Right renal cortex interstitium (tissue), 3 donors: ENCODE results near the gene MAFF. TPM values are rescaled to one million over a fixed set of nuclear protein-coding genes. Genes with fewer than 3 reads are reported as not detected.
"Not testable (repeated sequence)": the region's sequence is repeated elsewhere in the genome, so short reads cannot be mapped to it uniquely, and the experiment has no call there.

Experiments
- DNase-seq, 3 donors: peaks; one replicate each; pipeline ENCODE4 v3.0.0-alpha.2; 2013; ENCODE audit warnings: low read depth in 3 of 3, low spot score in 2 of 3
- polyA plus RNA-seq, 3 donors: library from polyadenylated mRNA; unstranded; fragments of 120-200 nt; gene quantifications; one replicate each; pipeline ENCODE4 v1.2.1, GENCODE V29; 2013; ENCODE audit not compliant: insufficient read length in 3 of 3

MAFF gene
- polyA plus RNA-seq, 3 donors: 2.3 to 2.5 (median 2.5) TPM

DNA sequence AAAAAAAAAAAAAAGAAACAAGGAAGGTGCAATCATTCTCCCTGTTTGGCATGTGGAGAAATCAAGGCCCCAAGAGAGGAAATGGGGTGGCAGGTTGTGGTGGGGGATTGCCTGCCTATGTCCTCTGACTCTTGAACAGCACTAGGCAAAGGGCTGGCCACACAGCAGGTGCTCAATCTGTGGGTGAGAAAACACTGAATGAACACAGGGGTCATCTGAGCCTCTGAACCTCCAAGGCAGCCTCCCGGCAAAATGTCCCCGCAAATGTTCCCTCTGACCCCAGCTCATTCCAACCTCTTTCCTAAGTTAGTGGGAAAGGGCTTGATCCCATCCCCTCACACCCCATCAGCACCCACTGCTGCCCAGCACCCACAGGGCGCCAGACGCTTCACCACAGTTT lies 24.8 kb upstream of the MAFF start:
- DNase-seq: no peak

DNA sequence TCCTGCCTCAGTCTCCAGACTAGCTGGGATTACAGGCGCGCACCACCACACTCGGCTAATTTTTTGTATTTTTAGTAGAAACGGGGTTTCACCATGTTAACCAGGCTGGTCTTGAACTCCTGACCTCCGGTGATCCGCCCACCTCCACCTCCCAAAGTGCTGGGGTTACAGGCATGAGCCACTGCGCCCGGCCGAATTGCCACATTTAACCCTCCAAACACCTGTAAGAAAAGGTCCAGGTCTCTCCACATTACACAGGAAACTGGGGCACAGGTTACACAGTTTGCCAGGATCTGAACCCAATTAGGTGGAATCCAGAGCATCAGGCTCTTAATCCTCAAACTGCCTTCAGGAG lies 24.2 kb upstream of the MAFF start:
- DNase-seq: not testable (repeated sequence)

DNA sequence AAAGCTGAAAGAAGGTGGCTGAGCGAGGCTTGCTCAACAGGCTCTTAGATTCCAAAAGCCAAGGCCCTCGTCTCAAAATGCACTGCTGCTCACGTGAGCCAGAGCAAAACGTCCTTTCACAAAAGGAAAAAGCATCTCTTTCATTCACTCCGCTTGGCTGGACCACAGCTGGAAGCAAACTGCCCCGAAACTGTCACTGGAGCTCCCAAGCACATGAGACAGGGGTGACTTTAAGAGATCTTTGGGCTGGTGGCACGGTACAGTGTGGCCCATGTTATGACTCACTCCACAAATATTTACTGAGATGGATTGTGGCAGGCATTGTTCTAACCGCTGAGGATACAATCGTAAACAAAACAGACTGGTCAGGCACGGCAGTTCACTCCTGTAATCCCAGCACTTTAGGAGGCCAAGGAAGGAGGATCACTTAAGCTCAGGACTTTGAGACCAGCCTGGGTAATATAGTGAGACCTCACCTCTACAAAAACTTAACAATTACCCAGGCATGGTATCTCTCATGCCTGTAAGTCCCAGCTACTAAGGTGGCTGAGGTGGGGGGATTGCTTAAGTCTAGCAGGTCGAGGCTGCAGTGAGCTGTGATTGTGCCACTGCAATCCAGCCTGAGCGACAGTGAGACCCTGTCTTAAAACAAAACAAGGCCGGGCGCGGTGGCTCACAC lies 23.7 kb upstream of the MAFF start:
- no peak for DNase-seq

DNA sequence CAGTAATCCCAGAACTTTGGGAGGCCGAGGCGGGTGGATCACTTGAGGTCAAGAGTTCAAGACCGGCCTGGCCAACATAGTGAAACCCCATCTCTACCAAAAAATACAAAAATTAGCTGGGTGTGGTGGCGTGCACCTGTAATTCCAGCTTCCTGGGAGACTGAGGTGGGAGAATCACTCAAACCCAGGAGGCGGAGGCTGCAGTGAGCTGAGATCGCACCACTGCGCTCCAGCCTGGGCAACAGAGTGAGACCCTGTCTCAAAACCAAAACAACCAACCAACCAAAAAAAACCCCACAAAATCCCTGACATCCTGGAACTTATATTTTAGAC lies 23.2 kb upstream of the MAFF start:
- DNase-seq: not testable (repeated sequence)

DNA sequence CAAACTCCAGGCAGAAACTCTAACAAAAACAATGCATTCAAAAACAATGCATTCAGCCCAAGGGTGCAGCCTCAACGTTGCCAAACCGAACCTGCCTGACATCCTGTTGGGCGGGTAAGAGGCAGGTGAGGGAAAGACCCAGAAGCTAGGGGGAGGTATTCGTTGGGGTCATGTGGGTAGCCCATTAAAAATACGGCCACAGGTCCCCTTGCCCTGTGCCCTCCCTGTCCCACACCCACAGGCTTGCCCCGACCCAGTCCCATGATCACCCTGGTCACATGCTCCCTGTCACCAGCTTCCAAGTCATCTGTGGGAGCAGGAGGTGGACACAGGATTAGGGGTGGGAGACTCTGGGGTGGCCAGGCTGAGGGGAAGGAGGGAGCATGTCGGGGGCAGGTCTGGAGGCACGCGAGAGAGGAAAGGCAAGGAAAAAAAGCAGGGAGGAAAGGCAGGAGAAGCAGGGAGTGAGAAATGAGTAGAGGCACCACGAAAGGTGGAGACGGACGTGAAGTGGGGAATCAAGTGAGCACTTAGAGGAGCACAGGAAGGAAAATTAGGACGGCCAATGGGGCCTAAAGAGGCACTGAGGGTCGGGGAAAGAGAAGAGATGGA lies 20.8 kb upstream of the MAFF start:
- DNase-seq: no peak

DNA sequence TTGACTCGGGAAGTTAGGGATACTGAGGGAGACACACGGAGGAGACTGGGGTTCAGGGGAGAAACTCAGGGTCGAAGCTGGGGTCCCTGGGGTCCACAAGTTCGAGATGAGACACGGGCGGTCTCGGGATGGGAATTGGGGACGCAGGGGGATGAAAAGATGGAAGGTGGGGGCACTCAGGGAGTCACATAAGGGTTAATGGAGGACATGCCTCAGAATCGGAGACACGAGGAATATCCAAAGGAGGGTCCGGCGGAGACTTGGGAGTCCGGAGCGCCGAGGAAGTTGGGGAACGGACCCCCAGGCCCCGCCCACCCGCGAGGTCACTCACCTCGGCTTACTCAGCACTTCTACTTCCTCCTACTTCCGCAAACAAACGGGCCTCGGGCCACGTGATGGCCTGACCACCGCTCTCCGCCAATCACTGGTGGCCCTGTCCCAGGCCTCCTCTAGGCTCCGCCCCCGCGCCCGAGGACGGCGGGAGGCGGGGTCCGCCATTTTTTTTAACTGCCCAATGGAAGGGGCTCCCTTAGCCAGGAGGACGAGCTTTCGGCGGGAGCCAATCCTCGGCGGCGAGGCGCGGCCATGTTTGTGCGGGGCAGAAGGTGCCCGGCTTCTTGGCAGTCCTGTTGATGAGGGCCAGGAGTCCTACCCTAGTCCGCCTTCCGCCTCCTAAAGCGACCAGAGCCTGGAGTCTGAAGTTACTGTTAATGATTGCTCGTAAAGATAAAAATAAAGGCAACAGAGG lies 20.2 kb upstream of the MAFF start, which contains the start of gene PLA2G6:
Gene PLA2G6 (minus strand): TSS at position 378 of the 748 bp plus-strand sequence. CDS start 12,404 bp downstream, outside the sequence.
- peak; percentile 93 to 97 (median 93) for DNase-seq

DNA sequence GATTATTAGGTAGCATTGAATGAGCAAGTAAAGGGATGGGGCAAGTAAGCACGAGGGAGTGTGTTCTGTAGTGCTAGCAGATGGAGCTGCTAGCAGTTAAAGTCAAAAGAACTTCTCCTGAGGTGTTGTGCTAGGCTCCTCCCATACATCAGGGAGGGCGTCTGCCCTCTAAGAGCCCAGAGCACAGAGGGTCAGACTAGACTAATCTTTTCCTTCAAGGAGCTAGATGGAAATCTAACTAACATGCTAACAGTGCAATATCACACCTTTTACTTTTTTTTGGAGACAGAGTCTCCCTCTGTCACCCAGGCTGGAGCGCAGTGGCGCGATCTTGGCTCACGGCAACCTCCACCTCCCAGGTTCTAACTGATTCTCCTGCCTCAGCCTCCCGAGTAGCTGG lies 17.0 kb upstream of the MAFF start:
- DNase-seq: no peak

DNA sequence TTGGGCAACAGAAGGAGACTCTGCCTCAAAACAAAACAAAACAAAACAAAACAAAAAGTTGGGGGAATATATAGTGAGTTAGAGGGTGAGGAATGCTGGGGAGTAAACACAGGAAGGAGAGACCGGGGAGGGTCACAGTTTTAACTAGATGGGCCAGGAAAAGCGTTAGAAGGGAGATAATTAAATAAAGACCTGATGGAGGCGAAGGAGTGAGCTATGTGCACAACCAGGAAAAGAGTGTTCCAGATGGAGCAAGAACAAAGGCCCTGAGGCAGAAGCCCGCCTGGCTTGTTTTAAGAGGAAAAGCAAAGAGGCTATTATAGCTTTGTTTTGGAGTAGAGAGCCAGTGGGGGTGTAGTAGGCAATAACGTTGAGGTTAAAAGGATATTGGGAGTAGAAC lies 15.4 kb upstream of the MAFF start:
- no peak for DNase-seq

DNA sequence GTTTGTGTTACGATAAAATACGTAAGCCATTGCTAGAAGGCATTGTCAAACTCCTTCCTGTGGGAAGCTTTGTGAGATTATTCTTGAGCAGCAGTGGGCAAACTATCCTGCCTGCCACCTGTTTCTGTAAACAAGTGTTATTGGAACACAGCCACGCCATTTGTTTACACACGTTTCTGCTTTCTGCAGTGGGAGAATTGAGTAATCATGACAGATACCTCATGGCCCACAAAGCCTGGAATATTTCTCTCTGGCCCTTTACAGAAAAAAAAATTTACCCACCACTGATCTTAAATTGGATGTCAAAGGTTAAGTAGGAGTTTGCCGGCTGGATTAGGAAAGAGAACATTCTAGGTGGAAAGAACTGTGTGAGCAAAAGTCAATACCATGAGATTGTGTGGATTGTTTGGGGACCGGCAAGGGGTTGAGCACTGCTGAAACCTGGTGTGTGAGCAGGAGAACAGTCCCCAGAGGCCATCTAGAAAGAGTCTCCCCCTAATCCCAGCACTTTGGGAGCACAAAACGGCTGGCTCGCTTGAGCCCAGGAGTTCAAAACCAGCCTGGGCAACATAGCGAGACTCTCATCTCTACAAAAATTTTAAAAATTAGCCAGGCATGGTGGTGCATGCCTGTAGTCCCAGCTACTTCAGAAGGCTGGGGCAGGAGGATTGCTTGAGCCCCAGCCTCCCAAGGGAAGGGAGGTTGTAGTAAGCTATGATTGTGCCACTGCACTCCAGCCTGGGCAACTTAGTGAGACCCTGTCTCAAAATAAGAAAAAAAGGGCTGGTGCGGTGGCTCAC lies 14.2 kb upstream of the MAFF start:
- DNase-seq: no peak

DNA sequence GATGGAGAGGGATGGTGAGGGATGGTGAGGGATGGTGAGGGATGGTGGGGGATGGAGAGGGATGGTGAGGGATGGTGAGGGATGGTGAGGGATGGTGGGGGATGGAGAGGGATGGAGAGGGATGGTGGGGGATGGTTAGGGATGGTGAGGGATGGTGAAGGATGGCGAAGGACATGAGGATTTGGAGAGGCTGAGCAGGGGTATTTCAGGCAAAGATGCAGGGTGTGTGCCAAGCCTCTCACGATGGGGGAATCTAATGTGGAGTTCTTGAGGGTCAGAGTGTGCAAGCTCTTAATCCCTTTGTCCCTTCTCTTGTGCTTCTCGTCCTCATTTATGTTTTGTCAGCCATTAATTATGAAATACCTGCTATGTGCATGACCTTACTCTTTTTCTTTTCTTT lies 12.7 kb upstream of the MAFF start:
- DNase-seq: no peak

DNA sequence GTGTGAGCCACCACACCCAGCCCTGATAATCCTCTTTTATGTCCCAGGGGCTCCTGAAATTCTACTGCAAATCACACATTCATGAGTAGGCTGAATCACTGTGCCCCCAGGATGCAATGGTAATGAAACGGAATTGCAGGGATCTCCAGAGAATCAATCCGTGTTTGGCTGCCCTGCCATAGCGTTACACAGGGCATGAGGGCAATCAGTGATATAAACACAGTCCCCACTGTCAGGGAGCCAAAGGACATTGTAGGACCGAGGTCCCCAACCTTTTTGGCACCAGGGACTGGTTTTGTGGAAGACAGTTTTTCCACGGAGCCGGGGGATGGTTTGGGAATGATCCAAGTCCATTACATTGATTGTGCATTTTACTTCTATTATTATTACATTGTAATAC lies 11.2 kb upstream of the MAFF start:
- DNase-seq: no peak

DNA sequence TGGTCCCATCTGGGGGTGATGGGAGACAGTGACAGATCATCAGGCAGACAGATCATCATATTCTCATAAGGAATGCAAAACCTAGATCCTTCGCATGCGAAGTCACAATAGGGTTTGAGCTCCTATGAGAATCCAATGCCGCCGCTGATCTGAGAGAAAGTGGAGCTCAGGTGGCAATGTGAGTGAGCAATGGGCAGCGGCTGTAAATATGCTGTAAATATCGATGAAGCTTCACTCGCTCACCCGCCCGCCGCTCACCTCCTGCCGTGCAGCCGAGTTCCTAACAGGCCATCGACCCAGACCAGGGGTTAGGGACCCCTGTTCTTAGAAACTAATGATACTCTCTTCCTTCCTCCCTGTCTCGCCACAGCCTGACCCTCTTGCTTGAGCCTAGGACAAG lies 10.7 kb upstream of the MAFF start:
- DNase-seq: no peak

DNA sequence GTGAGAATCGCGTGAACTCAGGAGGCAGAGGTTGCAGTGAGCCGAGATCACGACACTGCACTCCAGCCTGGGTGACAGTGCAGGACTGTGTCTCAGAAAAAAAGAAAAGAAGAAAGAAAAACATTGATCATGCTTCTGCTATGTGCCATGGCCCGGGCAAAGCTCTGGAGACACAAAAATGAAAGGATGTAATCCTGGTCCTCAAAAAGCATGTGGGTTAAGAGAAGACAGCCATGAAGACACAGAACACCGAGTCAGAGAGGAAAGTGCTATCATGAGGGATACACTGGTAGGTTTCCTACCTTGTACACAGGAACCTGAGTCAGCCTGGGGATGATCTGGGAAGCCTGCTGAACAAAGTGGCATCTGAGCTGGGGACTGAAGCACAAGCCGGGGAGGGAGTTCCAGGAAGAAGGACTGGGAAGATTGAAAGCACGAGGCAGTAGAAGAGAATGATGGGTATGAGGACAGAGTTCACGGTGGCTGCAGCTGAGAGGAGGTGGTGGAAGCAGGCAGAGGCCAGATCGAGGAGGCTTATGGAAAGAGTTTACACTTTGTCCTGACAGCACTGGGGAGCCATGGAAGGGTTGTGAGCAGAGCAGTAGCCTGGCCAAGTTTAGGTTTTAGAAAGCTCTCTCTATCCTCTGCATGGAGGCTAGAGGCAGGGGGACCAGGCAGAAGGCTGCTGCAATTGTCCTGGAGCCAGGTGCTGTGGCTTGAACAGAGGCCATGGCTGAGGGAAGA lies 9.9 kb upstream of the MAFF start:
- DNase-seq: no peak

DNA sequence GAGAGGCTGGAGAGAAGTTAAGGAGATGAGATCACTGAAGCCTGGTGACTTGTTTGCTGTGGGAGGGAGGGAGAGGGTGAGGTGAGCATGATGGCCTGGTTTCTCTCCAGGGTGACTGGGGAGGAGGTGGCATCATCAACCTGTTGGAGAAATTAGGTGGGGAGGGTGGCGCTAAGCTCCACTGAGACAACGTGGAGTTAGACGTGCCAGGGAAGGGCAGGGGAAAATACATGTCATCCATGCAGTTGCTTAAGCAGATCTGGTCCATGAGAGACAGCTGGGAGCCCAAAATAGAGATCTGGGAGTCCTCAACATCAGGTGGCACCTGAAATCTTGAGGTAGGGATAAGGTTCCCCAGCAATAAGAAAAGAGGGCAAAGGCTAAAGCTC lies 9.3 kb upstream of the MAFF start:
- no peak for DNase-seq

DNA sequence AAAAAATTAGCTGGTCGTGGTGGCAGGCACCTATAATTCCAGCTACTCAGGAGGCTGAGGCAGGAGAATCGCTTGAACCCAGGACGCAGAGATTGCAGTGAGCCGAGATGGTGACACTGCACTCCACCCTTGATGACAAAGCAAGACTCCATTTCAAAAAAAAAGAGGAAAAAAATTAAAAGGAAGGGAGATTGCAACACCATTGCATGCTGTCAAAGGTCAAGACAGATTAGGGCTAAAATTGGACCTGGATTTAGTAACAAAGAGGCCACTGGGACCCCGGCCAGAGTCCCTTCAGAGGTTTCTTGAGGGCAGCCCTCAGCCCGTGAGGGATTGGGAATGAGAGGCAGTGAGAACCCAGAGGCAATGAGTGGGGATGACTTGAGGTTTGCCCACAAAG lies 8.2 kb upstream of the MAFF start:
- DNase-seq: no peak

DNA sequence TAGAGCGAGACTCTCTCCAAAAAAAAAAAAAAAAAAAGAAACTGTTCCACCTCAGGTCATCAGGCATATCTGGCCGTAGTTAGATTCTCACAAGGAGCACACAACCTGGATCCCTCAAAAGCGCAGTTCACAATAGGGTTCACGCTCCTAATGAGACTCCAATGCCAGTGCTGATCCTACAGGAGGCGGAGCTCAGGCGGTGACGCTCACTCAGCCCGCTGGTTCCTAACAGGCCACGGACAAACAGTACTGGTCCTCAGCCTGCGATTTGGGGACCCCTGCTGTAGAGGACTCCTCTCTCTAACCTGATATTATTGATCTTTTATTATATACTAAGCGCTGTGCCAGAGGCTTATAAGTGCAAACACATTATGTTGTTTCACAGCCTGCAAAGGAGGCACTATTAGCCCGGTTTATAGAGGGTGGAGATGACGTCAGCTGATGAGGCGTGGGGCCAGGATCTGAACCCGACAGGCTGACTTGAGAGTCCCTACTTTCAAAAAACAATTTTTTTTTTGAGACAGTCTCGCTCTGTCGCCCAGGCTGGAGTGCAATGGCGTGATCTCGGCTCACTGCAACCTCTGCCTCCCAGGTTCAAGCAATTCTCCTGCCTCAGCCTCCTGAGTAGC lies 4.9 kb upstream of the MAFF start:
- no peak for DNase-seq

DNA sequence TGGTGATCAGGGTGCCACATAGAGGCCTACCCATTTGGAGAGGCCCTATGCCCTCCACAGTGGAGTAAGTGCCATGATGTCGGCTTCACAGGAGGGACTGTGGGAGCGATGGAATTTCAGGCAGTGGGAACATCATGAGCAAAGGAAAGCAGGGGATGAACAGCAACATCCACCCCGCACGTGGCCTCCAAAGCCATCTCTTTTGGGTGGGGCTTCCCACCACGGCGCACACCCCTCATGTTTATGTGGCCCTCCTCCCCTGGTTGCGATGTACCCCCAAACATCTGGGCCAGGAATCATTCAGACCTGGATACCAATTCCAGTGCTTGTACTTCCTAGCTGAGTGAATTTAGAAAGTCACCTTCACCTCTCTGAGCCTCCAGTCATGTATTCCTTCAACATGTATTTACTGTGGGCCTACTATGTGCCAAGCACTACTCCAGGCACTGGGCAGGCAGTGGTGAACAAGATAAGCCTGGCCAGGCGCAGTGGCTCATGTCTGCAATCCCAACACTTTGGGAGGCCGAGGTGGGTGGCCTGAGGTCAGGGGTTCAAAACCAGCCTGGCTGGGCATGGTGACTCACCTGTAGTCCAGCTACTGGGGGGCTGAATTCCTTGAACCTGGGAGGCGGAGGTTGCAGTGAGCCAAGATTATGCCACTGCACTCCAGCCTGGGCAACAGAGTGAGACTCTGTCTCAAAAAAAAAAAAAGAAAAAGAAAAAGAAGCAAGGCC lies 1.8 kb upstream of the MAFF start:
- no peak for DNase-seq

DNA sequence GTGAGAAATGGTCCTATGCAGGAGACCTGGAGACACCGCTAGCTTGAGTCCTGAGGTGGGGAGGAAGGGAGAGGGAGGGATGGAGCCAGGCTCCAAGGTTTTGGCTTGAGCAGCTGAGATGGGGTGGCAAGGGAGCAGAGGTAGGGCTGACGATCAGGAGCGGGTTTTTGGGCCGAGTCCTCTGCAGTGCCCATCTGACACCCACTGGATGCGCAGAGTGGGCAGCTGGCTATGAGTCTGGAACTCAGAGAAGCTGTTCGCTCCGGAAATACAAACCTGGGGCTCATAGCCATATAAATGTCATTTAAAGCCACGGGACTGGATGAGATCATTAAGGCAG lies 453 bp upstream of the MAFF start:
- no peak for DNase-seq

DNA sequence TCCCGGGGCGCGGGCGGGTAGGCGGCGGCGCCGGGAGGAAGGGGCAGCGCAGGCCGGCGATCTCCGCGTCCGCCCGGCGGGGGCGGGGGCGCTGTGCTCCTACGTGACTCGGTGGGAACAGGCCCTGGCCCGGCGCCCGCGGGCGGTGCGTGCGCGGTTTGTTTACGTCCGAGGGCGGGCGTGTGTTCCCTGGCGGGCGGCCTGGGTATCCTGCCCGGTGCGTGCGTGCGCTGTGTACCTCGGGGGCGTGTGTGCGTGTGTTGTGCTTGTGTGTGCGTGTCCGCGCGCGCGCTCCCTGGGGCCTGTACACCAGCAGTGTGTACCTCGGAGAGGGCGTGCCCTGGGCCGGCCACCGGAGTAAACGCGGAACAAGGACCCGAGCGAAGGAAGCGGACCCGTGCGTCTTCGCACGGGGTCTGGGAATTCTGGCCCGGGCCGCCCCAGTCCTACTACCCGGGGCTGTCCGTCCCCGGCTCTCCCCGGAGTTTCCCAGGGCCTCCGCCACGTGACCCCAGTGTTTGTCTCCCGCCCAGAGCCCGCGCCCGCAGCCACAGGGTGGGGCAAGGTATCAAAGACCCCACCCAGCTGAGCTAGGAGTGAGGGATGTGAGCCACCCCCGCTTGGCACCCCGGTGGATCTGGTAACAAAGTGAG lies 769 bp downstream of the MAFF start:
- DNase-seq: no peak
